Gastroesophageal sphincter (tissue), 3 donors: ENCODE data around the gene SNAPC3.
"Not testable (repeated sequence)": the region's sequence is repeated elsewhere in the genome, so short reads cannot be mapped to it uniquely, and the experiment has no call there.

Source experiments
- CTCF ChIP-seq, 4 experiments: fragments of 200-600 bp in 2 of 4; fragments of 450-650 bp in 2 of 4; sonication (generic) in 1 of 4; IDR thresholded peaks; one replicate each; pipeline ENCODE4 v1.5.1; 2017 to 2019; ENCODE audit warnings: antibody characterized with exemption in 4 of 4, mild to moderate bottlenecking in 2 of 4, moderate library complexity in 2 of 4
- EP300 ChIP-seq: sonication (generic); formaldehyde crosslinking; IDR thresholded peaks from one replicate; pipeline ENCODE4 v1.6.1; 2017; ENCODE audit warnings: antibody characterized with exemption, mild to moderate bottlenecking
- POLR2A ChIP-seq, 2 donors: fragments of 450-650 bp; IDR thresholded peaks; one replicate each; pipeline ENCODE4 v1.6.1; 2017; ENCODE audit warnings: antibody characterized with exemption in 2 of 2, mild to moderate bottlenecking in 2 of 2, moderate library complexity in 1 of 2

GRCh38 chr9:15442264-15442663, 19.6 kb downstream of the SNAPC3 start:
- not testable (repeated sequence) for TF ChIP-seq CTCF (IDR thresholded peaks at IDR 0.05); POLR2A (IDR thresholded peaks at IDR 0.05); EP300
